MM.1S (cell line): ENCODE measurements around the gene CRTC3.

Source experiments
- DNase-seq: peaks from one replicate; pipeline ENCODE4 v3.0.0-alpha.2; 2015
- H2AFZ ChIP-seq: fragments of 300-600 bp; sonication (generic); 2 replicates; pipeline ENCODE4 v1.6.0; 2016; ENCODE audit warnings: antibody characterized with exemption, low read length
- H3F3A ChIP-seq: fragments of 300-600 bp; sonication (generic); 2 replicates; pipeline ENCODE4 v1.6.1; 2016; ENCODE audit warnings: mild to moderate bottlenecking, antibody characterized with exemption, low read length, moderate library complexity, mixed read lengths; ENCODE audit not compliant: insufficient read depth
- H3K27ac ChIP-seq: fragments of 300-600 bp; sonication (generic); 2 replicates; pipeline ENCODE4 v1.5.1; 2016; ENCODE audit warnings: mild to moderate bottlenecking, low read length
- H3K27me3 ChIP-seq: fragments of 300-600 bp; sonication (generic); replicated peaks from 2 replicates; pipeline ENCODE4 v1.6.0; 2016; ENCODE audit warnings: low read length; ENCODE audit not compliant: insufficient read depth
- H3K36me3 ChIP-seq: fragments of 300-600 bp; sonication (generic); replicated peaks from 2 replicates; pipeline ENCODE4 v1.6.1; 2016; ENCODE audit warnings: mild to moderate bottlenecking, low read length, mixed read lengths; ENCODE audit not compliant: insufficient read depth
- H3K4me1 ChIP-seq: fragments of 300-600 bp; sonication (generic); 2 replicates; pipeline ENCODE4 v1.6.1; 2016; ENCODE audit warnings: low read length, mixed read lengths
- H3K4me2 ChIP-seq: fragments of 300-600 bp; sonication (generic); 2 replicates; pipeline ENCODE4 v1.6.0; 2016; ENCODE audit warnings: low read depth, low read length
- H3K4me3 ChIP-seq: fragments of 300-600 bp; sonication (generic); 2 replicates; pipeline ENCODE4 v1.5.1; 2016; ENCODE audit warnings: low read length, mixed read lengths
- H3K79me2 ChIP-seq: fragments of 300-600 bp; sonication (generic); 2 replicates; pipeline ENCODE4 v1.6.1; 2016; ENCODE audit warnings: mixed run types, low read length, mixed read lengths
- H3K9ac ChIP-seq: fragments of 300-600 bp; sonication (generic); 2 replicates; pipeline ENCODE4 v1.6.1; 2016; ENCODE audit warnings: low read length, mixed read lengths
- H3K9me2 ChIP-seq: fragments of 300-600 bp; sonication (generic); replicated peaks from 2 replicates; pipeline ENCODE4 v1.6.1; 2016; ENCODE audit warnings: mild to moderate bottlenecking, low read length, mixed read lengths; ENCODE audit not compliant: insufficient read depth
- H3K9me3 ChIP-seq: fragments of 300-600 bp; sonication (generic); replicated peaks from 2 replicates; pipeline ENCODE4 v1.6.1; 2016; ENCODE audit warnings: mild to moderate bottlenecking, low read length, mixed read lengths; ENCODE audit not compliant: insufficient read depth
- H4K20me1 ChIP-seq: fragments of 300-600 bp; sonication (generic); 2 replicates; pipeline ENCODE4 v1.6.1; 2016; ENCODE audit warnings: mild to moderate bottlenecking, low read length, moderate library complexity, mixed read lengths; ENCODE audit not compliant: insufficient read depth
- EZH2 ChIP-seq: fragments of 300-600 bp; sonication (generic); optimal IDR thresholded peaks from 2 replicates; pipeline ENCODE3; 2017; ENCODE audit warnings: low read depth, mild to moderate bottlenecking, antibody characterized with exemption, low read length, mixed read lengths
- EZH2phosphoT487 ChIP-seq: fragments of 300-600 bp; sonication (generic); IDR thresholded peaks from 2 replicates; pipeline ENCODE4 v1.6.1; 2018; ENCODE audit warnings: antibody characterized with exemption, low read length
- TF ChIP-seq, protein P1 (sequence below): fragments of 300-600 bp; sonication (generic); IDR thresholded peaks from 2 replicates; pipeline ENCODE4 v1.5.1; 2016; ENCODE audit warnings: antibody characterized with exemption, low read length, mixed read lengths

Gene CRTC3

DNA sequence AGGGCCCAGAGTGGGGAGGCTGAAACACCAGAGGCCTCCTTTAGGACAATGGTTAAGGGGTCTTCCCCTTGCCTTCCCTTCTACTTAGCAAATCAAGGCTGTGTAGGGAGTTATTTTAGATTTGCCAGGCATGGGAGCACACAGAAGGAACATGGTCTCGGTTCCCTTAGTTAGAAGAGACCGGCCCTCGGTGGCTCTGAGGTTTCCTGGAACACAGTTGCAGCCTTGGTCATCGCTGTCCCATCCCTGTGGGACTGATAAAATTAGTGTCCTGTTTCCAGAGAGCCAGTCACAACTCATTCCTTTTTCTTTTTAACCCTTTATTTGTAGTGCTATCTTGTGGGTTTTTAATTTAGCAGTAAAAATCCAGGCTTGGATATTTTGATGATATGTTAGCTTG is 81.4 kb downstream of the CRTC3 start:
- TF ChIP-seq EZH2phosphoT487 (no peak), EZH2 (no peak)
- no peak overlapping the region for H3K4me2 ChIP-seq

DNA sequence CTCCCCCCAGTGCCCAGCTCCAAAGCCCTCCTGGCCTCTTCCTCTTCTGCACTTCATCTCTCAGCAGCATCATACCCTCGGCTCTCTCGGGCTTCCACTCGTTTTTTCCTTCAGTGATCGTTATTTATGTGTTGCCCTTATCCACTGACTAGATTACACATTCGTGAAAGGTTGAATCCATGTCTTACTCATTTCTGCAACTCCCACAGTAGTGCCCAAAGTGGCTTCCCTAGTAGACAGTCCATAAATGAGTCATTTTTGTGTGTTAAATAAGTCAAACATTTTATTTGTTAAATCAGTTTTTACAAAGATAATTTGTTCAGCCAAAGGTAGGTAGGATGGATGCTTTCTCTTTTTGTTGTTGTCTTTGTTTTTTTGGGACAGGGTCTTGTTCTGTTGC is 87.4 kb downstream of the CRTC3 start:
- Histone ChIP-seq H2AFZ (no peak overlapping the region), H3K36me3 (no peaks in the 10 kb centered on the region), H4K20me1 (no peaks in the 10 kb centered on the region), H3K27ac (no peak overlapping the region), H3K79me2 (no peaks in the 10 kb centered on the region), H3K9me2 (no peaks in the 10 kb centered on the region), H3K4me1 (no peaks in the 10 kb centered on the region), H3K4me2 (no peak overlapping the region), H3K4me3 (no peak overlapping the region), H3K9me3 (no peaks in the 10 kb centered on the region), H3K9ac (no peak overlapping the region), H3F3A (no peaks in the 10 kb centered on the region), H3K27me3 (no peaks in the 10 kb centered on the region)
- no peak for TF ChIP-seq EZH2phosphoT487
- TF ChIP-seq, protein P1, sequence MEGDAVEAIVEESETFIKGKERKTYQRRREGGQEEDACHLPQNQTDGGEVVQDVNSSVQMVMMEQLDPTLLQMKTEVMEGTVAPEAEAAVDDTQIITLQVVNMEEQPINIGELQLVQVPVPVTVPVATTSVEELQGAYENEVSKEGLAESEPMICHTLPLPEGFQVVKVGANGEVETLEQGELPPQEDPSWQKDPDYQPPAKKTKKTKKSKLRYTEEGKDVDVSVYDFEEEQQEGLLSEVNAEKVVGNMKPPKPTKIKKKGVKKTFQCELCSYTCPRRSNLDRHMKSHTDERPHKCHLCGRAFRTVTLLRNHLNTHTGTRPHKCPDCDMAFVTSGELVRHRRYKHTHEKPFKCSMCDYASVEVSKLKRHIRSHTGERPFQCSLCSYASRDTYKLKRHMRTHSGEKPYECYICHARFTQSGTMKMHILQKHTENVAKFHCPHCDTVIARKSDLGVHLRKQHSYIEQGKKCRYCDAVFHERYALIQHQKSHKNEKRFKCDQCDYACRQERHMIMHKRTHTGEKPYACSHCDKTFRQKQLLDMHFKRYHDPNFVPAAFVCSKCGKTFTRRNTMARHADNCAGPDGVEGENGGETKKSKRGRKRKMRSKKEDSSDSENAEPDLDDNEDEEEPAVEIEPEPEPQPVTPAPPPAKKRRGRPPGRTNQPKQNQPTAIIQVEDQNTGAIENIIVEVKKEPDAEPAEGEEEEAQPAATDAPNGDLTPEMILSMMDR: no peak
- no peak for TF ChIP-seq EZH2
- no peak for DNase-seq

More for the DNA sequence above, 81.4 kb downstream of the CRTC3 start:
- H3K9me3 ChIP-seq: no peaks in the 10 kb centered on the region
- H4K20me1 ChIP-seq: no peaks in the 10 kb centered on the region
- DNase-seq: no peak
- H3K27ac ChIP-seq: no peak overlapping the region
- H2AFZ ChIP-seq: no peak overlapping the region
- no peaks in the 10 kb centered on the region for H3K4me1 ChIP-seq
- no peaks in the 10 kb centered on the region for H3K9me2 ChIP-seq
- no peak overlapping the region for H3K4me3 ChIP-seq
- H3K9ac ChIP-seq: no peak overlapping the region
- H3K36me3 ChIP-seq: no peaks in the 10 kb centered on the region
- no peaks in the 10 kb centered on the region for H3K27me3 ChIP-seq
- no peaks in the 10 kb centered on the region for H3K79me2 ChIP-seq
- H3F3A ChIP-seq: no peaks in the 10 kb centered on the region

DNA sequence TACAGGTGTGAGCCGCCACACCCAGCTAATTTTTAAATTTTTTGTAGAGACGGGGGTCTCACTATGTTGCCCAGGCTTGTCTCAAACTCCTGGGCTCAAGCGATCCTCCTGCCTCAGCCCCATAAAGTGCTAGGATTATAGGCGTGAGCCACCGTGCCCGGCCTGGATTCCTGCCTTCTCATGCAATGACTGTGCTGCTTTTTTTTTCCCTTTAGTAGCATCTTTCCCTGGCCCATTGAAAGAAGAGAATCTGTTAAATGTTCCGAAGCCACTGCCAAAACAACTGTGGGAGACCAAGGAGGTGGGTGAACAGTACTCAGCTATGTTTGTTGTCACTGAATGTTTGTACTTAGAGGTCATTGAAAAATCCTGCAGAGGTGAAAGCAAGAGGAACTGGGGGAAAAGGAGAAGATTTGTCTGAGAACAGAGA is 88.0 kb downstream of the CRTC3 start:
- H3K27ac ChIP-seq: no peak overlapping the region
- H3K9me3 ChIP-seq: no peaks in the 10 kb centered on the region
- no peak overlapping the region for H3K4me2 ChIP-seq
- no peak overlapping the region for H2AFZ ChIP-seq
- no peaks in the 10 kb centered on the region for H3K9me2 ChIP-seq
- no peaks in the 10 kb centered on the region for H3K79me2 ChIP-seq
- H4K20me1 ChIP-seq: no peaks in the 10 kb centered on the region
- H3K4me1 ChIP-seq: no peaks in the 10 kb centered on the region
- no peaks in the 10 kb centered on the region for H3F3A ChIP-seq
- DNase-seq: no peak
- H3K4me3 ChIP-seq: no peak overlapping the region
- H3K27me3 ChIP-seq: no peaks in the 10 kb centered on the region
- TF ChIP-seq EZH2: no peak
- TF ChIP-seq, protein P1: no peak
- no peak for TF ChIP-seq EZH2phosphoT487
- H3K9ac ChIP-seq: no peak overlapping the region
- no peaks in the 10 kb centered on the region for H3K36me3 ChIP-seq

DNA sequence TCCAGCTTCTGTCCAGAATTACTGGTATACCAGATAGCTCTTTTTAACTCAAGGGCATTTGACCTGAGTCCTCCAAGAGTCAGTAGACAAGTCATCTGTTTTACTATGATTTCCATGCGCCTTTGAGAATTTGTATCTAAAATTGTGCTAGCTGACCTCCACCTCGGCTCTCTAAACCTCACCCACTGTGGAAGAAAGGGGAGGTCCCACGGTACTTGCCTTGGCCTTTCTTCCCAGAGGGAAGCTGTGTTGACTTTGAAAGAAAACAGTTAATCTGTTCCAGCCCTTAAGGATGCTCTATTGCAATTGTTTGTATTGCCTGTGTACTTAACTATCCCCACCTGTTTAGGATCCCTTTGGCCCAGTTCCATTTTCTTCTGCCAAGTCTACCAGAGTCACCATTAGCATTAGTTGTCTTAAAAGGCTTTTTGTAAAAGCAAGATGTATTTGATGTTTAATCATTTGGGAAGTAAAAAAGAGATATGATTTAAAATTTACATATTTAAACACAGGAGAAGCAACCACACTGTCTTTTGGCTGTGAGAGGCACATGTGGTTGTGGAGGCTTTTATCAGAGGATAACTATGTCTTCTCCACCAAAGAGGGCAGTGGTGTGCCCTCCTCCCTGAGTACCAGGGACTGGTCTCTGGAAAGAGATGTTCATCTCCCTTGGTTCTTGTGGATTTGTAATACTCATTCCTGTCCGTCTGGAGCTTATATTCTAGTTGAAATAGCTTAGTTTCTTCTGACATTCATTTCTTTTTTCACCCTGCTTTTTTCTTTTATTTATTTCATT is 88.8 kb downstream of the CRTC3 start:
- TF ChIP-seq EZH2 (no peak), EZH2phosphoT487 (no peak)
- TF ChIP-seq, protein P1: no peak
- Histone ChIP-seq H2AFZ (no peak overlapping the region), H3F3A (no peaks in the 10 kb centered on the region), H3K4me2 (no peak overlapping the region), H3K4me1 (no peaks in the 10 kb centered on the region), H3K9me2 (no peaks in the 10 kb centered on the region), H3K27me3 (no peaks in the 10 kb centered on the region), H3K36me3 (no peaks in the 10 kb centered on the region), H3K9me3 (no peaks in the 10 kb centered on the region), H3K4me3 (no peak overlapping the region), H3K9ac (no peak overlapping the region), H3K79me2 (no peaks in the 10 kb centered on the region), H4K20me1 (no peaks in the 10 kb centered on the region), H3K27ac (no peak overlapping the region)
- DNase-seq: no peak
